IMR-90 (cell line): Measurements from ENCODE around the gene C11orf86. TPM values are rescaled to one million over a fixed set of nuclear protein-coding genes. Genes with fewer than 3 reads are reported as not detected.

ENCODE experiments used
- ATAC-seq: fragments of 200-7000 bp; cut with Tn5 transposase; 2 replicates; pipeline ENCODE4 v1.9.1; 2020; ENCODE audit warnings: low read depth, mild to moderate bottlenecking, moderate library complexity
- BruUV-seq: library from RNA; stranded (reverse); fragments of 400-500 nt; replicated peaks from 2 replicates; lab custom pipeline; 2021; lab: Mats Ljungman, UMichigan
- CTCF ChIA-PET: fragments of 300-600 bp; formaldehyde crosslinking; extraction: SDS; loops from one replicate; lab custom pipeline; 2021; ENCODE audit warnings: antibody characterized with exemption; lab: Yijun Ruan, JAX
- POLR2A ChIA-PET: fragments of 300-600 bp; sonication (Branson Sonifier 250); formaldehyde crosslinking; loops from one replicate; lab custom pipeline; 2022; ENCODE audit warnings: antibody characterized with exemption; ENCODE audit not compliant: unreplicated experiment; lab: Charles Lee
- DNase-seq: peaks from one replicate; pipeline ENCODE4 v3.0.0; 2013
- H2AFZ ChIP-seq: replicated peaks from 2 replicates; pipeline ENCODE3; 2013; ENCODE audit warnings: low read length, mild to moderate bottlenecking; ENCODE audit not compliant: poor library complexity
- H2AK5ac ChIP-seq: 2 replicates; pipeline ENCODE4 v1.6.1; 2013; ENCODE audit warnings: low read depth, low read length, inconsistent platforms
- H2AK9ac ChIP-seq: replicated peaks from 2 replicates; pipeline ENCODE3; 2013; ENCODE audit warnings: mild to moderate bottlenecking, low read depth, low read length, moderate library complexity; ENCODE audit not compliant: poor library complexity
- H2BK120ac ChIP-seq: 2 replicates; pipeline ENCODE4 v1.6.1; 2013; ENCODE audit warnings: low read depth, low read length, inconsistent platforms
- H2BK15ac ChIP-seq: 3 replicates; pipeline ENCODE4 v1.6.1; 2013; ENCODE audit warnings: low read depth, low read length, inconsistent platforms
- H2BK20ac ChIP-seq: 2 replicates; pipeline ENCODE4 v1.6.1; 2013; ENCODE audit warnings: low read depth, mild to moderate bottlenecking, inconsistent platforms, low read length, moderate library complexity
- H2BK5ac ChIP-seq: 2 replicates; pipeline ENCODE4 v1.6.1; 2013; ENCODE audit warnings: mild to moderate bottlenecking, low read depth, low read length, inconsistent platforms; ENCODE audit not compliant: poor library complexity, severe bottlenecking
- H3K14ac ChIP-seq: replicated peaks from 2 replicates; pipeline ENCODE4 v1.6.1; 2013; ENCODE audit warnings: low read depth, low read length, inconsistent platforms
- H3K18ac ChIP-seq: 2 replicates; pipeline ENCODE4 v1.6.1; 2013; ENCODE audit warnings: low read depth, low read length, control low read depth
- H3K23ac ChIP-seq: 2 replicates; pipeline ENCODE4 v1.6.1; 2013; ENCODE audit warnings: low read depth, low read length, inconsistent platforms
- H3K27ac ChIP-seq: 2 replicates; pipeline ENCODE4 v1.5.1; 2013; ENCODE audit warnings: mild to moderate bottlenecking, control low read depth, low read length; ENCODE audit not compliant: insufficient read depth
- H3K27me3 ChIP-seq: 2 replicates; pipeline ENCODE4 v1.6.1; 2013; ENCODE audit warnings: low read length; ENCODE audit not compliant: control insufficient read depth, insufficient read depth
- H3K36me3 ChIP-seq: 2 replicates; pipeline ENCODE4 v1.6.1; 2013; ENCODE audit warnings: low read length, mixed read lengths; ENCODE audit not compliant: control insufficient read depth, insufficient read depth
- H3K4ac ChIP-seq: 2 replicates; pipeline ENCODE4 v1.6.1; 2013; ENCODE audit warnings: low read depth, low read length, inconsistent platforms
- H3K4me1 ChIP-seq: 2 replicates; pipeline ENCODE4 v1.6.1; 2013; ENCODE audit warnings: low read length, mixed read lengths; ENCODE audit not compliant: control insufficient read depth, insufficient read depth
- H3K4me2 ChIP-seq: 2 replicates; pipeline ENCODE4 v1.6.1; 2013; ENCODE audit warnings: low read depth, mild to moderate bottlenecking, control low read depth, low read length, moderate library complexity
- H3K4me3 ChIP-seq: 2 replicates; pipeline ENCODE4 v1.5.1; 2013; ENCODE audit warnings: low read depth, mild to moderate bottlenecking, control low read depth, low read length, moderate library complexity; ENCODE audit not compliant: insufficient read depth
- H3K56ac ChIP-seq: 2 replicates; pipeline ENCODE4 v1.6.1; 2013; ENCODE audit warnings: low read length, inconsistent platforms; ENCODE audit not compliant: insufficient read depth; ENCODE audit errors: extremely low read depth
- H3K79me1 ChIP-seq, 2 experiments: 2 replicates each; pipeline ENCODE4 v1.6.1; 2013; ENCODE audit warnings: low read length in 2 of 2, inconsistent platforms in 1 of 2, low read depth in 1 of 2
- H3K9ac ChIP-seq: 2 replicates; pipeline ENCODE4 v1.6.1; 2013; ENCODE audit warnings: low read depth, low read length, control low read depth
- H3K9me1 ChIP-seq: 2 replicates; pipeline ENCODE4 v1.6.1; 2013; ENCODE audit warnings: low read length, inconsistent platforms; ENCODE audit not compliant: insufficient read depth
- H3K9me3 ChIP-seq: 2 replicates; pipeline ENCODE4 v1.6.1; 2013; ENCODE audit warnings: low read length; ENCODE audit not compliant: control insufficient read depth, insufficient read depth
- H4K20me1 ChIP-seq: 2 replicates; pipeline ENCODE4 v1.6.1; 2013; ENCODE audit warnings: low read length, inconsistent platforms; ENCODE audit not compliant: insufficient read depth
- H4K5ac ChIP-seq: 2 replicates; pipeline ENCODE4 v1.6.1; 2013; ENCODE audit warnings: mild to moderate bottlenecking, low read depth, low read length, control low read depth
- H4K8ac ChIP-seq, 2 experiments: 2 replicates each; pipeline ENCODE4 v1.6.1; 2013; ENCODE audit warnings: low read depth in 2 of 2, low read length in 2 of 2, control low read depth in 1 of 2, inconsistent platforms in 1 of 2
- H4K91ac ChIP-seq: 2 replicates; pipeline ENCODE4 v1.6.1; 2013; ENCODE audit warnings: low read depth, low read length, inconsistent platforms; ENCODE audit not compliant: insufficient read depth
- BHLHE40 ChIP-seq: fragments of 150-350 bp; IDR thresholded peaks from 2 replicates; pipeline ENCODE4 v1.6.1; 2016; ENCODE audit warnings: mild to moderate bottlenecking, low read depth, low read length
- CEBPB ChIP-seq: IDR thresholded peaks from 2 replicates; pipeline ENCODE4 v1.6.1; 2012; ENCODE audit warnings: low read depth, low read length, improper control_type of control experiment
- CHD1 ChIP-seq: IDR thresholded peaks from 2 replicates; pipeline ENCODE4 v1.6.1; 2012; ENCODE audit warnings: low read depth, low read length, improper control_type of control experiment
- CTCF ChIP-seq: conservative IDR thresholded peaks from 2 replicates; pipeline ENCODE4 v1.5.1; 2012; ENCODE audit warnings: mild to moderate bottlenecking, low read depth, low read length, improper control_type of control experiment
- FOS ChIP-seq: fragments of 150-350 bp; IDR thresholded peaks from 2 replicates; pipeline ENCODE4 v1.6.1; 2016; ENCODE audit warnings: low read depth, low read length
- MAFK ChIP-seq: IDR thresholded peaks from 2 replicates; pipeline ENCODE4 v1.6.1; 2012; ENCODE audit warnings: low read depth, low read length, improper control_type of control experiment
- MAZ ChIP-seq: IDR thresholded peaks from 2 replicates; pipeline ENCODE4 v1.6.1; 2012; ENCODE audit warnings: low read depth, mild to moderate bottlenecking, low read length, improper control_type of control experiment, moderate library complexity, borderline replicate concordance
- NFE2L2 ChIP-seq: fragments of 150-350 bp; IDR thresholded peaks from 2 replicates; pipeline ENCODE4 v1.6.1; 2016; ENCODE audit warnings: low read depth, mild to moderate bottlenecking, low read length
- POLR2A ChIP-seq: IDR thresholded peaks from 2 replicates; pipeline ENCODE4 v1.6.1; 2012; ENCODE audit warnings: mild to moderate bottlenecking, low read depth, low read length
- RAD21 ChIP-seq: IDR thresholded peaks from 2 replicates; pipeline ENCODE4 v1.6.1; 2012; ENCODE audit warnings: low read length, improper control_type of control experiment
- RCOR1 ChIP-seq: IDR thresholded peaks from 2 replicates; pipeline ENCODE4 v1.6.1; 2012; ENCODE audit warnings: mild to moderate bottlenecking, low read length, improper control_type of control experiment; ENCODE audit not compliant: insufficient replicate concordance
- RFX5 ChIP-seq: IDR thresholded peaks from 2 replicates; pipeline ENCODE4 v1.8.0; 2012; ENCODE audit warnings: low read depth, mild to moderate bottlenecking, low read length, moderate library complexity
- SMC3 ChIP-seq: fragments of 150-350 bp; IDR thresholded peaks from 2 replicates; pipeline ENCODE4 v1.6.1; 2016; ENCODE audit warnings: low read depth, mild to moderate bottlenecking, antibody characterized with exemption, low read length, moderate library complexity
- USF2 ChIP-seq: fragments of 150-350 bp; IDR thresholded peaks from 2 replicates; pipeline ENCODE4 v1.6.1; 2017; ENCODE audit warnings: mild to moderate bottlenecking, antibody characterized with exemption, low read length, low read depth
- WGBS, 2 experiments: methylation state at CpG; one replicate each; pipeline versions ENCODE4 v1.1.5 to v1.1.7; 2013; ENCODE audit warnings: missing lambda C conversion rate in 2 of 2; ENCODE audit not compliant: insufficient read length in 1 of 2; ENCODE audit errors: extremely low coverage in 2 of 2; 5-methylcytosine and 5-hydroxymethylcytosine counted together
- dilution Hi-C: fragments of 300-500 bp; cut with HindIII; formaldehyde crosslinking; loops from one replicate; pipeline ENCODE4 v1.14.3; 2018; ENCODE audit warnings: low sequenced_read_pairs; ENCODE audit not compliant: unreplicated experiment
- in situ Hi-C: fragments of 300-500 bp; cut with MboI; formaldehyde crosslinking; loops from 3 replicates; pipeline ENCODE4 v1.14.3; 2019; ENCODE audit warnings: low sequenced_read_pairs, inconsistent platforms, mixed read lengths
- intact Hi-C: fragments of 100-400 bp; cut with micrococcal nuclease; formaldehyde crosslinking; loops from 2 replicates; pipeline ENCODE4 v1.10.0; 2022
- polyA plus RNA-seq, 3 experiments: library from polyadenylated mRNA; depleted of rRNA; stranded (reverse); fragments of >200 nt; gene quantifications; 2 replicates each; pipeline ENCODE4 v1.2.3, GENCODE V29; 2012; ENCODE audit warnings: low replicate concordance in 1 of 3
- total RNA-seq: library from RNA; depleted of rRNA; stranded (reverse); fragments of >200 nt; gene quantifications from 2 replicates; pipeline ENCODE4 v1.2.3, GENCODE V29; 2012

C11orf86 gene
- total and polyA plus RNA-seq, 2 of the 4 experiments (the other 2 are of a cell fraction) = not detected

- no peak for TF ChIP-seq RFX5
- peak; percentile 86 for TF ChIP-seq BHLHE40
- no peak for TF ChIP-seq NFE2L2
Observed at GRCh38 chr11:66958232-66958955, 16.7 kb upstream of the C11orf86 start, which contains the start of gene PC (continued).

GRCh38 chr11:66958956-66959274 lies 16.2 kb upstream of the C11orf86 start:
- dilution Hi-C loops (no loop called here), in situ Hi-C loops (no loop called here), intact Hi-C loops (loop anchor here (2.0 to 5.0 kb wide), 2 partner anchors 74 to 77 kb away; no protein-coding TSS in a partner anchor)
- ATAC-seq = no peak
- H2BK20ac ChIP-seq = peak overlapping the region; percentile 45; the same call in 1 of the 2 replicates
- H3K18ac ChIP-seq = no peak overlapping the region
- H2BK15ac ChIP-seq = peak overlapping the region; percentile 60; the same call in 1 of the 3 replicates
- BruUV-seq = no TSS peak
- peak overlapping the region; percentile 78 for H3K14ac ChIP-seq
- peak overlapping the region; percentile 3; the same call in 1 of the 2 replicates for H3K27ac ChIP-seq
- peaks cover 5% of the 10 kb centered on the region; the same call in 1 of the 2 replicates for H4K20me1 ChIP-seq
- 40% methylated on average over 5 of the region's 10 CpGs; no CpG with 5 or more reads in 1 of the 2 experiments for WGBS, 2 experiments
- H4K5ac ChIP-seq = no peak overlapping the region
- H3K4ac ChIP-seq = peak overlapping the region; percentile 72
- peak overlapping the region; percentile 58 for H2BK120ac ChIP-seq
- peaks cover 14% of the 10 kb centered on the region for H3K9me1 ChIP-seq
- H3K79me1 ChIP-seq = peaks cover 0 to 28% of the 10 kb centered on the region in 2 experiments; a peak in 2 of 4 replicates
- peak overlapping the region; percentile 45; the same call in 1 of the 2 replicates for H4K91ac ChIP-seq
- ChIA-PET POLR2A (interaction anchor here (0.6 kb wide), 1 partner anchor 13 kb away, joined by 7 read pairs; no protein-coding TSS in a partner anchor), CTCF (no interaction called here)
- H3K36me3 ChIP-seq = no peaks in the 10 kb centered on the region; the same call in 1 of the 2 replicates
- H3K23ac ChIP-seq = peak overlapping the region; percentile 86
- DNase-seq = no peak
- no peak overlapping the region for H3K9ac ChIP-seq
- H2AK5ac ChIP-seq = peak overlapping the region; percentile 60
- peak overlapping the region; percentile 12 to 79; a peak in 1 of 4 replicates for H4K8ac ChIP-seq
- peak overlapping the region; percentile 98 for H2AFZ ChIP-seq
- no peak overlapping the region for H3K56ac ChIP-seq
- H2AK9ac ChIP-seq = peak overlapping the region; percentile 66
- peak overlapping the region; percentile 0 for H2BK5ac ChIP-seq
- no peaks in the 10 kb centered on the region for H3K27me3 ChIP-seq
- peaks cover 16% of the 10 kb centered on the region for H3K4me1 ChIP-seq
- H3K4me2 ChIP-seq = peak overlapping the region; percentile 53
- peak overlapping the region; percentile 10; the same call in 1 of the 2 replicates for H3K4me3 ChIP-seq
- H3K9me3 ChIP-seq = no peaks in the 10 kb centered on the region
- TF ChIP-seq SMC3 = no peak
- TF ChIP-seq BHLHE40 = no peak
- no peak for TF ChIP-seq MAFK
- TF ChIP-seq POLR2A = no peak
- no peak for TF ChIP-seq CTCF
- no peak for TF ChIP-seq MAZ
- no peak for TF ChIP-seq FOS
- TF ChIP-seq RAD21 = no peak
- no peak for TF ChIP-seq USF2
- no peak for TF ChIP-seq NFE2L2
- TF ChIP-seq RCOR1 = no peak
- no peak for TF ChIP-seq RFX5
- no peak for TF ChIP-seq CHD1
- no peak for TF ChIP-seq CEBPB
